Bronchial epithelial cell (primary cell): Measurements from ENCODE around the gene SLC16A5. TPM values are rescaled to one million over a fixed set of nuclear protein-coding genes. Genes with fewer than 3 reads are reported as not detected.

Experiments used
- DNase-seq: peaks from one replicate; pipeline ENCODE4 v3.0.0-alpha.2; 2010; ENCODE audit warnings: low read depth
- FAIRE-seq: peaks from 2 replicates; lab custom pipeline; 2011; peaks lifted over from hg19 to GRCh38; lab: Jason Lieb, UNC
- H3K27me3 ChIP-seq: 2 replicates; pipeline ENCODE4 v1.5.1; 2011; ENCODE audit warnings: low read length; ENCODE audit not compliant: control insufficient read depth, insufficient read depth
- H3K36me3 ChIP-seq: 2 replicates; pipeline ENCODE4 v1.5.1; 2011; ENCODE audit warnings: low read length; ENCODE audit not compliant: control insufficient read depth, insufficient read depth
- H3K4me3 ChIP-seq: 2 replicates; pipeline ENCODE4 v1.5.1; 2011; ENCODE audit warnings: mild to moderate bottlenecking, low read depth, low read length, control low read depth
- total RNA-seq: library from RNA; depleted of rRNA; stranded (reverse); fragments of >200 nt; gene quantifications from 2 replicates; pipeline ENCODE4 v1.2.1, GENCODE V29; 2014
- TF ChIP-seq, protein P1 (sequence below): IDR thresholded peaks from 2 replicates; pipeline ENCODE4 v1.5.1; 2011; ENCODE audit warnings: mild to moderate bottlenecking, moderate library complexity, low read length, control low read depth, inconsistent platforms; ENCODE audit not compliant: insufficient read depth, severe bottlenecking

The SLC16A5 gene
- total RNA-seq, 1 donor from 2014 or later = 15.0 TPM

GRCh38 chr17:75099881-75100595 lies 12.3 kb downstream of the SLC16A5 start:
- H3K36me3 ChIP-seq = peaks cover 8% of the 10 kb centered on the region
- DNase-seq (no peak), FAIRE-seq (no peak)
- H3K27me3 ChIP-seq = no peaks in the 10 kb centered on the region
- TF ChIP-seq, protein P1, sequence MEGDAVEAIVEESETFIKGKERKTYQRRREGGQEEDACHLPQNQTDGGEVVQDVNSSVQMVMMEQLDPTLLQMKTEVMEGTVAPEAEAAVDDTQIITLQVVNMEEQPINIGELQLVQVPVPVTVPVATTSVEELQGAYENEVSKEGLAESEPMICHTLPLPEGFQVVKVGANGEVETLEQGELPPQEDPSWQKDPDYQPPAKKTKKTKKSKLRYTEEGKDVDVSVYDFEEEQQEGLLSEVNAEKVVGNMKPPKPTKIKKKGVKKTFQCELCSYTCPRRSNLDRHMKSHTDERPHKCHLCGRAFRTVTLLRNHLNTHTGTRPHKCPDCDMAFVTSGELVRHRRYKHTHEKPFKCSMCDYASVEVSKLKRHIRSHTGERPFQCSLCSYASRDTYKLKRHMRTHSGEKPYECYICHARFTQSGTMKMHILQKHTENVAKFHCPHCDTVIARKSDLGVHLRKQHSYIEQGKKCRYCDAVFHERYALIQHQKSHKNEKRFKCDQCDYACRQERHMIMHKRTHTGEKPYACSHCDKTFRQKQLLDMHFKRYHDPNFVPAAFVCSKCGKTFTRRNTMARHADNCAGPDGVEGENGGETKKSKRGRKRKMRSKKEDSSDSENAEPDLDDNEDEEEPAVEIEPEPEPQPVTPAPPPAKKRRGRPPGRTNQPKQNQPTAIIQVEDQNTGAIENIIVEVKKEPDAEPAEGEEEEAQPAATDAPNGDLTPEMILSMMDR = no peak
- H3K4me3 ChIP-seq = no peak overlapping the region

- DNase-seq (no peak), FAIRE-seq (no peak)
- Histone ChIP-seq H3K27me3 (no peaks in the 10 kb centered on the region), H3K36me3 (peaks cover 8% of the 10 kb centered on the region), H3K4me3 (no peak overlapping the region)
- TF ChIP-seq, protein P1 = no peak
Measured at GRCh38 chr17:75102385-75102821, 14.6 kb downstream of the SLC16A5 start.

DNA sequence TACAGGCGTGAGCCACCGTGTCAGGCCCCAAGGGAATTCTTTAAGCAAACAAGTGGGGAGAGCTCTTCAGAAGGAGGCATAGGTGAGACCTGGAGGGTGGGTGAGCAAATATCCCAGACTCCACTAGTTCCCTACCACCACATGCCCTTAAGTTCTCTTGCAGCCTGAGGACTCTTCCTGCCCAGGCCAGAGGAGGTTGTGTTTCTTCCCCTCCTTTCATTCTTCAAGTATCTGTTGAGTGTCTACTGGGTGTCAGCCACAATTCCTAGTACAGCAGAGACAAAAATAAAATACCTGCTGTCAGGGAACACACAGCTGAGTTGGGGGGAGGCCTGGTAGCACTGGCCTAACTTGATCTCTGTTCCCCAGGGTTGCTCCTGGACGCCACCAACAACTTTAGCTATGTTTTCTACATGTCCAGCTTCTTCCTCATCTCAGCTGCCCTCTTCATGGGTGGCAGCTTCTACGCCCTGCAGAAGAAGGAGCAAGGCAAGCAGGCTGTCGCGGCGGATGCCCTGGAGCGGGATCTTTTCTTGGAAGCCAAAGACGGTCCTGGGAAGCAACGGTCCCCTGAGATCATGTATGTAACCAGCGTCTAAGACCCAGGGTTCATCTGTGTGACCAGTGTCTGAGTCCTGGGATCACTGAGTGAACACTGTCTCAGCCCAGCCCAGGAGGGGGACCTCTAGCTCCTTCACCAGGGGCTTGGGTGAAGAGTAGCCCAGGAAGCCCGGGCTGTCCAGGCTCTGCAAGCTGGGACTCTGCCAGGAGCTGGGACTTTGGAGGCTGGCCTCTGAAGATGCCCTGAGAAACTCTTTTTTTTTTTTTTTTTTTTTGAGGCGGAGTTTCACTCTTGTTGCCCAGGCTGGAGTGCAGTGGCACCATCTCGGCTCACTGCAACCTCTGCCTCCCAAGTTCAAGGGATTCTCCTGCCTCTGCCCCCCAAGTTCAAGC lies 16.1 kb downstream of the SLC16A5 start:
- H3K36me3 ChIP-seq = peaks cover 5% of the 10 kb centered on the region
- H3K4me3 ChIP-seq = no peak overlapping the region
- H3K27me3 ChIP-seq = no peaks in the 10 kb centered on the region
- no peak for DNase-seq
- TF ChIP-seq, protein P1 = no peak
- FAIRE-seq = no peak

DNA sequence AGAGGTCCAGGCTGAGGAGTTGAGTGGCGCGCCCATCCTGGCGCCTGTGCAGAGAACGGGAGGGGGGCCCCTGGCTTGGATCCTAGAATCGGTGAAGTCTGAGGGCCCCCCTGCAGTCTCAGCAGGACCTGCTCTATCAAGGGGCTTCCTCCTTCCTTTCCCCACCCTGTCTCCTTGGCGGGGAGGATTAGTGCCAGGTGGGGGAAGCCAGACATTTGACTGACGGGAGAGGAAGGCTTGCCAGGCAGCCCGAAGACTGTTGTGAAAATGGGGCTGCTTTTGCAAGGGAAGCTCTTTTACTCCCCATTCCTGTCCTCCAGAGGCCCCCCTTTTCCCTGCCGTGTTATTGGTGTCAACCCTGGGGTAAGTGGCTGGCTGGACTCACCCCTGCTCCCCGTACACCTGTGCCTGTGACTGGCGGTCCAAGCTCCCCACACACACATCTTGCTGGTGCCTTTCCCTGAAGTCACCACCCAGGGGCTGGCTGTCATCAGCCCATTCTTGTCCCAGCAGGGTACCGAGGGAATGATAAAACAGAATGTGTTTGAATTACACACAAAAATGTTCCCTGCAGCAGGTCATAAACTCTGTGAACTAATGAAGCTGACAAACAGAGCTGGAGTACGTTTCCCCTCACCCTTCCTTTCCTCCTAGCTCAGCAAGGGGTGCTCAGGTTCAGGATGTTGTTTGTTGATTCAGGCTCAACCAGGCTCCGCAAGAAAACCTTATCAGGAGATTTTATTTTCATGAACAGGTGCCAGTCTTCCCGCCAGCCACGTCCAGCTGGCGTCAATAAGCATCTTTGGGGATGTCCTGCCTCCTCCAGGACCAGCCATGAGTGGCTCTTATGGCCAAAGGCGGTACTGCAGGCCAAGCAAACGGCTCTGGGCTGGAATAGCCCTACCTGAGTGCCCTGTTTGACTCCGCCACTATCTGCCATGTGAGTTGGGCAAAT lies 17.6 kb downstream of the SLC16A5 start:
- FAIRE-seq = no peak
- H3K27me3 ChIP-seq = no peaks in the 10 kb centered on the region
- H3K4me3 ChIP-seq = no peak overlapping the region
- TF ChIP-seq, protein P1 = peak; percentile 84
- H3K36me3 ChIP-seq = peaks cover 1% of the 10 kb centered on the region
- DNase-seq = peak; percentile 49

DNA sequence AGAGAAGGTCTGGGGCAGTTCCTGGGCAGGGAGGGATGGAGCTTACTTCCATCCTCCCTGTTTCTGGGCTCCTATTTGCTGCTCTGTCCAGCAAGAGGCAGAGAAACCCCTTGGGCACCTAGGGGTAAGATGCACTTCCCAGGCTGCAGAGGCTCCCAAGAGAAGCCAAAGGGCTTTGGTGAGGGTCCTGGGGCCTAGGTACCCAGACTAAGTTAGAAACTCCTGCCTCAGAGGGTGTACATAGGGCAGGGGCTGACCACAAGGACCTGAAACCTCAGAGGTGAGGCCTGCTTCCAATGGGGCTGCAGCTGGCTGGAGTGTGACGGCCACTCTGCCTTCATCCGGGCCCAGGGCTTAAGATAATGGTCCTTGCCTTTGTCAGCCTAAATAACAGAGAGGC lies 20.4 kb downstream of the SLC16A5 start:
- H3K4me3 ChIP-seq = no peak overlapping the region
- TF ChIP-seq, protein P1 = no peak
- no peaks in the 10 kb centered on the region for H3K36me3 ChIP-seq
- no peak for FAIRE-seq
- DNase-seq = no peak
- H3K27me3 ChIP-seq = no peaks in the 10 kb centered on the region
